Activated T-helper 1 cell treated with Interleukin-2 at 50 U/mL for 16 hours (primary cell): ENCODE measurements around the gene MAP1LC3B2.

Experiments
- DNase-seq: peaks from one replicate; pipeline ENCODE4 v3.0.0-alpha.2; 2020; ENCODE audit warnings: low read depth

MAP1LC3B2 gene

GRCh38 chr12:116595672-116596071 is 36.5 kb downstream of the MAP1LC3B2 start:
- DNase-seq, result no peak

DNA sequence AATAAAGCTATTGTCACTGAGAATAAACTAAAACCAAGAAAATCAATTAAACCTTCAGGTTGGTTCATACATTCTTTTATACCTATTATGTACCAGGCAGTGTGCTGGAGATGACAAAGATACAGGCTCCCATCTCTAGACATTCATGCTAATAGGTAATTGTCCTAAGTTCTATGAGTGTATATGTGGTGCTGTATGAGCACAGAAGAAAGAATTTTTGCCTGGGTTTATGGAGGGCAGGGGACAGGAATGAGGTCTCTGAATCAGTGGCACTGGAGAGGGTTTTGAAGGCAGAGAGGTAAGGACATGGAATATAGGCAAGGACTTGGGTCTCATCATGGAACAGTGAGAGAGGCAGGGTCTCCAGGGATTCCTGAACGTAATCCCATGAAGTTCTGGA is 38.7 kb downstream of the MAP1LC3B2 start:
- DNase-seq, result no peak

DNA sequence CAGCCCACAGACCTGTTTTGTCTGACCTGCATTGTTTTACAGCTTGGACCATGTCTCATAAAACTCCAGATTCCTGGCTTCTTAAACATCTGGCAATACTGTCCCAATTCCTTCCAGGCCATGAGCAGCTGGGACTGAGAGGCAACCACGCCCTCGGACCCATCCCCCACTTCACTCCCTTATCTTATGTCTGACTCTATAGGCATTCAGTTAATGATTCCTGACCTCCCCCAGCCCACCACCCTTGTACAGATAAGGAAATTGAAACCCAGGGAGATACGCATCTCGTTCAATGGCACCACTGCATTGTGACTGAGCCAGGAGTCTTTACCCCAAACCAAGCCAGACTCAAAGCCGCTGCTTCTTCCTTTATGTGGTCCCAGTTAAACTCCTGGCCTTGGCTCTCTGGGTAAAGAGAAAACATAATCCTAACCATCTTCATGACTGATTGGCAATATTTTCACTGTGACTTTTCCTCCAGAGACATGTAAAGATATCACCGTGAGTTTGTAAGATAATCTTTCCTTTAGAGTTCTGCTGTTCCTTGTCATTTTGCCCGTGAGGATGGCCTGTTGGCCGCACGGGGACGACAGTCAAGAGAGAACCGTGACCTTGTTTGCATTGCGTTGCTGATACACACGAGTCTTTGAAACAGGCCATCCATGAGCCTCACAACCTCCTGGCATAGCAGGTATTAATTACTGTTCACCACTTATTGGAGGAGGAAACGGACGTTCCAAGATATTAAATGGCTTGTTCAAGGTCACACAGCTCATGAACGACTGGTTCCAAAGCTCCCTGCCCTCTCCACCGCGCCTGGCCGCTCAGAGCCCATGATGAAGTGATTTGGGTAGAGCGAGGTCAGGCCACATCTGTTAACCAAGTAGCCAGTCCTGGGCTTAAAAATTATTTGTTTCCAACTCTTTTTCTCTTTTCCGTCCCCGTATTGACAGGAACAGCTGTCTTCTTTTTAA is 39.4 kb downstream of the MAP1LC3B2 start:
- no peak for DNase-seq

GRCh38 chr12:116599285-116600136 is 40.3 kb downstream of the MAP1LC3B2 start:
- peak; percentile 41 for DNase-seq

- DNase-seq, result no peak
Observed at GRCh38 chr12:116600959-116601918, 42.1 kb downstream of the MAP1LC3B2 start.

GRCh38 chr12:116601933-116602810 is 43.0 kb downstream of the MAP1LC3B2 start:
- DNase-seq, result no peak

DNA sequence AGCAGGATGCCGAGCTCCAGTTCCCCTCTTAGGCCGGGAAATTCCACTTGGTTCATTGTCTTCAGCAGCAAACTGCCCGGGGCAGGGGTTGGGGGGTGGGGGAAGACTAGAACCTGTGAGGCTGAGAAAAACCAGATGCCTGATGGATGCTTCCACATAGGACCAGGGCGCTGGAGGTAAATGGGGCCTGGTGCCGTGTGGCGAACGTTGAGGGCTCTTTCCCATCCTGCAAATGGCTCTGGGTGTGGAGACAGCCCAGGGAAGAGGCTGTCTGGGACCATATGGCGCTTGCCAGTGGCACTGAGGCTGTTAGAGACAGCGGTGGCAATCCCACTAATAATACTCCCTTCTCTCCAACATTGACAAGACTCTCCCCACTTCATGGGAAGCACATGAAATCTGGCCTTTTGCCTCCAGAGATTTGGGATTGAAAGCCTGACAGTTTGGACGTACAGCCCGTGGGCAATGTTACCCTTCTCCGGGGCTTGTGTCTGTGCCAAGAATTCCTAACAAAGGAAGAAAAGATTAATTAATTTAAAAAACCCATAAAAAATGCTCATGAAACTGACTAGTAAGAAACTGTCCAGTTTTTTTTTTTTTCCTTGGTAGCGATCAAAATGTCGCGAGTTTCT is 44.5 kb downstream of the MAP1LC3B2 start:
- DNase-seq, result no peak

DNA sequence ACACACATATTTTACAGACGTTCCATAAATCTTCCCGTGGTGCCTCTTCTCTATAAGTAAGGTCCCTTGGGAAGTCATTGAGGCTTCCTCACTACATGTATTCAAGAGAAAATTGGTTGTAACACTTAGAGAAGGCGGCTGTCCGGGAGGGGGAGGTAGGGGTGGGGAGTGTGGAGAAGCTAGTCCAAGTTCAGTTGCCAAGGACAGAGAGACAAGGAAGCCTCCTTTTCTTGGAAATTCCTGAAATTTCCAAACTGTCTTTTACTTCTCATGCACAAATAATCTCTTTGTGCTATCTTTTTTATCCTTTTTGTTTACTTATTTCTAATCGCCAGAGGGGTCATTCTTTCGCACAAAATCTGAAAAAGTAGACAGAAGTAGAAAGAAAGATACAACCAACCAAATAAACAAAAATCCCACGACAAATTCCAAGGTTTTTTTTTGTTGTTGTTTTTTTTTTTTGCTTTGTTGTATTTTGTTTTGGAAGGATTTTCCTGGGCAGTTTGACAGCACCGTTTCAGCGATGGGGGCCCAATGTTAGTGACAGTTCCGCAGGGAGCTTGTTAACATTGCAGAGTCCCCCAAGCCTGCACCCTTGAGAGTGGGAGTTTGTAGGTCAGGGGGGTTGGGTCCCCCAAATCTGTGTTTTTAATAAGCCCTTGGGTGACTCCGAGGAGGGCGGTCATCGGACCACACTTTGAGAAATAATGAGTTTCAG is 45.2 kb downstream of the MAP1LC3B2 start:
- DNase-seq, result no peak

DNA sequence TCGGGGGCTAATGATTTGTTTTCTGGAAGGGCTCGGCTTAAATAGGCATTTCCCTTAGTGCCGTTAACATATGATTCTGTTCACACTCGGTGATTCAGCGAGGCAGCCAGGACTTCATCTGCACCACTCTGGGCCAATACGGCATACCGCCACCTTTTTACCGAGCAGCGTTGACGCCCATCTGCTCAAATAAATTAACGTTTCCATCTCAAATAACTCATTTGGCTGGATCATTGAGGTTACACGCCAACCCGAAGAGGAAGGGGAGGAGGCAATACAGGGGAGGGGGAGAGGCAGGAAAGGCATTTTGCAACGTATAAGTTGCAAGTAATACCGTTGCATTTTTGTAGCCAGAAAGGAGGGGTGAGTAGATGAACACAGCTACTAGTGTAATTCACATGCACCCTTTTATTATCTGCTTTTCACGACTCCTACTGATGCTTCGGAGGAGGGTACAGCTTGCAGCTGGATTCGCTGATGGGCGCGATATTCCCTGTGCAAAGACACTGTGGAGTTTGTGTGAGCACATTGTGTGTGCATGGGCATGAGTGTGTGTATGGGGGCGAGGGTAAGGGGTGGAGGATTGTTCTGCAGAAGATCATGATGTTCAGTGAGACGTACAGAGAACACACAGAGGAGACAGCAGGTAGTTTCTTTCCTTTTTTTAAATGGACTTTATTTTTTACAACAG is 45.9 kb downstream of the MAP1LC3B2 start:
- DNase-seq, result no peak

DNA sequence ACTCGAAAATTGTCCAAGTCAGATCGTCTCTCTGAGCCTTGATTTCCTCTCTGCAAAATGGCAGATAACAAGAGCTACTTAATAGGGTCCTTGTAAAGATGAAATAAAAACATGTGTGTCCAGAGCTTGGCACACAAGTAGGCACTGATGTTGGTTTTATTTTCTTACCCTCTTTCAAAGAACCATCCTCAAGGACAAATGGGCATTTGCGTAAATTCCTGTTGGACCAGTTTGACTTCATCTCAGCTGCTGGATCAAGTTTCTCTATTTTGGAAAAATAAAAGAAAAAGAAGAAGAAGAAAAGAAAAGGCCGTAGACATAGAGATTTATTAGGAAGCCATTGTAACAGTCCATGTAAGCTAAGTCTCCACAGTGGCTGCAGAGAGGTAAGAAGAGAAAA is 47.2 kb downstream of the MAP1LC3B2 start:
- DNase-seq, result no peak

GRCh38 chr12:116607039-116607438 is 47.9 kb downstream of the MAP1LC3B2 start:
- DNase-seq, result no peak

DNA sequence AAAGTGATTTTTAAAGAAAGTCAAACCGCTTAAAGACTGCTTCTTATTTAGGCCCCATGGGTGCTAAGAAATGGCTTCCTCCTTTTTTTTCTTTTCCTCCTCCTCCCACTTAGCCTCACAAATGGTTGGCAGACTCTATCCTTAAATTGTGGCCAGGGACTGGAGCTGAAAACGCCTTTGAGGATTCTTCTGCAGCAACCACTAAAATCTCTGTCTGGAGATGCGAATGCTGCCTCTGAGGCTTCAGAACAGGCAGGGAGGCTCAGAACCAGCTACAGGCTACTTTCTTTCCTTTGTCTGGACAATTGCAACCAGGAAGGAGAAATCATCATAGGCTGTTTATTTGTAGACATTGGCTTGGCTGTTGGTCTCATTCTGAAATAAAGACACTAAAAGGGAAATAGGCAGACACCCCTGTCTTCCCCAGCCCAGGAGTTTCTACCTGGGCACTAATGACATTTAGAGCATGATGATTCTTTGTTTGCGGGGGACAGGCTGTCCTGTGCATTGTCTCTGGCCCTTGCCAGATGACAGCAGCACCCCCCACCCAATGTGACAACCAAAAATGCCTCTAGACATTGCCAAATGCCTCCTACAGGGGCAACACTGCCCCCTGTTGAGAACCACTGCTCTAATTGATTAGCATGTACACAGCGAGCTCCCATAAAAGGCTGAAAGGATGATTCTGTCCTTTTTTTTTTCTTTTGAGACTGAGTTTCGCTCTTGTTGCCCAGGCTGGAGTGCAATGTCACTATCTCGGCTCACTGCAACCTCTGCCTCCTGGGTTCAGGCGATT is 50.3 kb downstream of the MAP1LC3B2 start:
- no peak for DNase-seq

DNA sequence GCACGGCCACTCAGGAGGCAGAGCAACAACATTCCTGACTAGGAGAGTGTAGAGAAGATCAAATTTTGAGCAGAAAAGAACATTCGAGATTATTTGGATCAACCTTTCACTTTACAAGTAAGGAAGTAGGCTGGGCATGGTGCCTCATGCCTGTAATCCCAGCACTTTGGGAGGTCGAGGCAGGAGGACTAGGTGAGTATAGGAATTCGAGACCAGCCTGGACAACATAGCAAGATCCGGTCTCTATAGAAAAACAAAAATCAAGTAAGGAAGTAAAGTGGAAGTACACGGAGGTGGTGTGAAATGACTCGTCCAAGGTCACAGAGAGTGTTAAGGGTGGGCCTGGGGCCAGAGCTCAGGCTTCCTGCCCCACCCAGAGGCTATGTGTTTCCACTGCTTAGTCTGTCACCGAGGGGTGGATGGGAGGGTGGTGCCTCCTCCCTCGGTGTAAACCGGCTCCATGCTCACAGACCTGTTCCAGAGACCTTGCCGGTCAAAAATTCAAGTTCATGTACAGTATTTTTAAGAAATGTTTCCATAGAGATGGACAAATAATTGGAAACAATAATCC is 51.9 kb downstream of the MAP1LC3B2 start:
- DNase-seq, result no peak

- no peak for DNase-seq
Observed at GRCh38 chr12:116612436-116612835, 53.3 kb downstream of the MAP1LC3B2 start.

DNA sequence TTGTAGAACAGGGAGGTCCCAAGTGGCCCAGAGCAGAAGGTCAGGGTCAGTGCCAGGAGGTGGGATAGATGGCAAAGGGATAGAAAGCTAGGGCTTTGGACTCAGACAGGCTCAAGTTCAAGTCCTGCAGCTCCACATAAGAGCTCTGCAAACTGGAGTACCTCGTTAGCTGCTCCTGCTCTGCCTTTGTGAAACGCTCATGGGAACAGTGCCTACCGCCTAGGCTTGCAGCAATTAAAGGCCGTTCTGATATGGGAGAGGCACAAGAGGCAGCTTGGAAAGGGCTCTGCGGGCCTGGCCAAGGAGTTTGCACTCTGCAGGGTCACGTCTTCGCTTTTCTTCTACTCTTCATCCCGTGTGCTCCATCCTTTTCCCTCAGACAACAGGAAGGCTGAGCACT is 54.1 kb downstream of the MAP1LC3B2 start:
- no peak for DNase-seq

- DNase-seq, result no peak
Observed at GRCh38 chr12:116614194-116614915, 55.2 kb downstream of the MAP1LC3B2 start.
